Midbrain (tissue), 1 donor: Measurements from ENCODE around the gene TMEM120B.

Experiments
- DNase-seq: peaks from one replicate; lab custom pipeline; 2025; lab: John Stamatoyannopoulos, UW

Gene TMEM120B

GRCh38 chr12:121792607-121793439 lies 80.3 kb downstream of the TMEM120B start:
- no peak for DNase-seq

GRCh38 chr12:121793440-121793837 lies 80.9 kb downstream of the TMEM120B start, which contains the start of gene RHOF:
TSS of gene RHOF (minus strand) at chr12:121793688. CDS start at chr12:121793633, 55 bp downstream.
- no peak for DNase-seq

GRCh38 chr12:121793838-121794533 lies 81.4 kb downstream of the TMEM120B start:
- peak; percentile 87 for DNase-seq

GRCh38 chr12:121794534-121795033 lies 82.0 kb downstream of the TMEM120B start:
- DNase-seq, result no peak

GRCh38 chr12:121795034-121795968 lies 82.7 kb downstream of the TMEM120B start:
- DNase-seq, result peak; percentile 87

GRCh38 chr12:121796855-121797751 lies 84.6 kb downstream of the TMEM120B start:
- peak; percentile 89 for DNase-seq

GRCh38 chr12:121797937-121798786 lies 85.6 kb downstream of the TMEM120B start:
- peak; percentile 27 for DNase-seq

- no peak for DNase-seq
Observed at GRCh38 chr12:121798787-121799155, 86.2 kb downstream of the TMEM120B start.

- peak; percentile 48 for DNase-seq
Observed at GRCh38 chr12:121799156-121799841, 86.7 kb downstream of the TMEM120B start.

GRCh38 chr12:121799842-121800693 lies 87.5 kb downstream of the TMEM120B start:
- DNase-seq, result peak; percentile 65

GRCh38 chr12:121800694-121801594 lies 88.4 kb downstream of the TMEM120B start:
- DNase-seq, result peak; percentile 73

- peak; percentile 68 for DNase-seq
Observed at GRCh38 chr12:121801595-121802484, 89.3 kb downstream of the TMEM120B start.

- no peak for DNase-seq
Observed at GRCh38 chr12:121802485-121802842, 89.9 kb downstream of the TMEM120B start.

- peak; percentile 98 for DNase-seq
Observed at GRCh38 chr12:121802843-121803698, 90.5 kb downstream of the TMEM120B start.

- peak; percentile 39 for DNase-seq
Observed at GRCh38 chr12:121803861-121804416, 91.4 kb downstream of the TMEM120B start, which contains the start of gene SETD1B. TSS of gene SETD1B (plus strand) at chr12:121804009. CDS start at chr12:121804738, 729 bp downstream.
